Head of caudate nucleus (tissue), 42 donors: ENCODE measurements around the gene SLC25A45.
A peak's percentile ranks its signal among the peaks of the same experiment; 100 is the strongest.
"Not testable (repeated sequence)": the region's sequence is repeated elsewhere in the genome, so short reads cannot be mapped to it uniquely, and the experiment has no call there.

Experiments
- DNase-seq, 42 donors: peaks; one replicate each; pipeline versions ENCODE4 v3.0.0 to v3.0.0-alpha.2; 2020 to 2021; ENCODE audit warnings: mixed read lengths in 7 of 42
- intact Hi-C: fragments of 100-400 bp; cut with DNase I; formaldehyde crosslinking; loops from one replicate; pipeline ENCODE4 v1.15.0; 2022

SLC25A45 gene

DNA sequence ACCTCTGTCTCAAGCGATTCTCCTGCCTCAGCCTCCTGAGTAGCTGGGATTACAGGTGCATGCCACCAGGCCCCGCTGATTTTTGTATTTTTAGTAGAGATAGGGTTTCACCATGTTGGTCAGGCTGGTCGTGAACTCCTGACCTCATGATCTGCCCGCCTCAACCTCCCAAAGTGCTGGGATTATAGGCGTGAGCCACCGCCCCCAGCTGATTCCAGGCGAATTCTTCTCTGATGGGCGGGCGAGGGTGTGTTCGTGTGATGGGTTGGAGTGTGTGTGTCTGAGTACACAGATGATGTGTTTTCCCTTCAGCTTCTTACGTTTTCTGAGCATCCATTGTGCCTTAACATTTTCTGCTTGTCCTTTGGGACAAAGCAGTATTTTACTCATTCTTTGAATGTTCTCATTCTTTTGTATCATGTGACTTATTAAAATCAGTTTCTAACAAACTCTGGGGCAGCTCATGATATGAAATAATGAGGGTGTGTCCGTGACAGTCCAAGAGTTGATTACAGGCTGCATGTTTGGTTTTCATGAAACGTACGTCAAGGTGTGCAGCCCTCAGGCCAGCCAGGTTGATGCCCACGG is 30.7 kb upstream of the SLC25A45 start:
- intact Hi-C loops = not testable (repeated sequence)

DNA sequence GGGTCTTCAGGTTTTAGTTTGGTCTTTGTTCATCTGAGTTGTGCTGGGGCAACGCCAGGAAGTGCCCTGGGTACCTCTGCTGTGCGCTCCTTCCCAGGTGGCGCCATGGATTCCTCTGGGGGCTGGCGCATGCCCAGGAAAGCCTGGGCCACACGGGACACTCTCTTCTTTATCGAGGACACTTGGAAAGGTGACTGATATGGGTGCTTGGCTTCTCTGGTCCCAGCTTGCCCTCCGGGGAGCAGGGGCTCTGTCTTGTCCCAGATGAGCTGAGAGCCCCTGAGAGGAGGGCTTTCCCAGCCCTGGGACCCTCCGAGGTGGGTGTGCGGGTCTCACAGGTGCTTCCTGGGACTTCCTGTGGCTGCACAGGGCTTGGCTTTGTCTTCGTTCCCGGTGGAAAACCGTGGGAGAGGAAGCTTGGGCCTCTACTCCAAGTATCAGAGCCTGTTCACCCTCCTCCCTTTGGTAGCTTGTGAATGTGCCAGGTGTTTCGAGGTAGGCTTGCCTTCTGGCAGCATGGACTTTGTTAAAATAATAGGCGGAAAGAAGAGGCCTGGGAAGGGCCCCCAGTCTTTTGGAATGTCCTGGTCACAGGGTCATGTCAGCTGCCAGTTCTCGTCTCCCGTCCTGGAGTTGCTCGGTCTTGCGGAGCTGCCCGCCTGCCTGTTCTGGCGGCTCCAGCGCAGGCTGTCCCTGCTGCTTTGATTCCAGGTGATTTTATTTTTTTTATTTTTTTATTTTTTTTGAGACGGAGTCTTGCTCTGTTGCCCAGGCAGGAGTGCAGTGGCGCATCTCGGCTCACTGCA is 30.0 kb upstream of the SLC25A45 start:
- intact Hi-C loops = no loop called here
- DNase-seq = peak in 6 of 42 donors; percentile 16 to 32 (median 22)

More for the DNA sequence above, 30.7 kb upstream of the SLC25A45 start:
- DNase-seq = peak in 12 of 42 donors; percentile 24 to 75 (median 44)

DNA sequence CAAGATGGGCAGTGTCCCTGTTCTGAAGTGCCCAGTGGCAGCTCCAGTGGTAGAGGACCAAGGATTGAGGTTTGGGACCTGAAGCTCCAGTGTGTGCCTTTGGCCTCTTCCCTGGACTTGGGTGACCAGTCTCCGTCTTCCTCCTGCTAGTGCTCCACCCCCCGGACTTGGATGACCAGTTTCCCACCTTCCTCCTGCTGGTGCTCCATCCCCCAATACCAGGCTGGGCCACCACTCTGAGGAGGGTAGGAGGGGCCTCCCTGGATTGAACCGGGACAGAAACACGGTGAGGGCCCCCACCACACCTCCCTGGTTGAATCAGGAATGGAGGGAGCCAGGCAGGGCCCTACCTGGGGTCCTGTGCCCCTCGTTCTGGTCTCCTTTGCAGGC is 29.2 kb upstream of the SLC25A45 start:
- peak in 2 of 42 donors; percentile 9 to 10 for DNase-seq
- intact Hi-C loops = no loop called here

DNA sequence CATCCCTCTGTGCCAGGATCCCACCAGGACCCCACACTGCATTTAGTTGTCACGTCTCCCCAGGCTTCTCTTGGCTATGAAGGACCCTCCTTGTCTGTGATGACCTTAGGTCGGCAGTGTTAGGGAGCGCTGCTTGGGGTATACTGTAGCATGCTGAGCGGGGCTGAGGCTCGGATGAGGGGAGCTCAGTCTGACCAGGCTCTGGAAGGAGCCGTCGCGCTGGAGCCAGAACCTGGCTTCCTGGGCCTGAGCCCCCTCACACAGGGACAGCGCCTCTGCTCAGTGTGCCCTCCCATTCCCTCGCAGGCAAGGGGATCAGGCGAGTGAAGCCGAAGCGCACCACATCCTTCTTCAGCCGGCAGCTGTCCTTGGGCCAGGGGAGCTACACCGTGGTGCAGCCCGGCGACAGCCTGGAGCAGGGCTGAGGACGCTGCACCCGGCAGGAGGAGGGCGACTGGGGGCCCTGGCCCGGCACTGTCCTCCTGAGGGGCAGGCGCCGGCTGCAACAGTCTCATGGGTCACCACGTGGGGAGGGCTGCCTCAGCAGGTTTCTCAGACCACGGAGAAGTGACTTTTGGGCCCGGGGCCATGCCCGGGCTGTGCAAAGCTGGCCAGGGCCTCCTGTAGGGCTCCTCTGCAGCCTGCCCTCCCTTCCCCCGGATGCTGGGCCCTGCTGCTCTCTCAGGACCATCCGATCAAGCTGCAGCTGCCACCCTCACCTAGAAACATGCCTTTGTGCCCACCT is 28.7 kb upstream of the SLC25A45 start:
- peak in 2 of 42 donors; percentile 18 to 20 for DNase-seq

DNA sequence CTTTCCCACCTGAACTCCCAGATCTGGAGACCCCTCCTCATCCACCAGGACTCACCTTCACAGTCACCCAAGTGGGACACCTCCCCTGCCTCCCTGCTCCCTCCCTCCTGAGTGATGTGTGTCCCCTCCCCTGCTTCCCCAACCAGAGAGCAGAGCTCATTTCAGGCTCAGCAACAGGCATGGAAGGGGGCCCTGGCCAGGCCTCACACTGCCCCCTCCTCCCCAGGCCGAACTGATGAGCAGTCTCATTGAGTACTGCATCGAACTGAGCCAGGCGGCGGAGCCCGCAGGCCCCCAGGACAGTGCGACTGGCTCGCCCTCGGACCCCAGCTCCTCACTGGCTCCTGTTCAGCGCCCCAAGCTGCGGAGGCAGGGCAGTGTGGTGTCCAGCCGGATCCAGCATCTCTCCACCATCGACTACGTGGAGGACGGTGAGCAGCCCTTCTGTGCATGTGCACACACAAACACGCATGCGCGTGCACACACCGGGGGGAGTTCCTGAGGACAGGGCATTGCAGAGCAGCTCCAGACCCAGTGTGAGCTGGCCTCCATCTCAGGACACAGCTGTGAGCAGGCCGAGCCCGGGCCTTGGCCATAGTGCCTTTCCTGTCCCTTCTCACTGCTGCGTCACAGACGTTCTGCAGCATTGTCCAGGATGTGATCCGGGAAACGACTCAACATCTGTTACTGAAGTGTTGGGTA is 22.3 kb upstream of the SLC25A45 start:
- DNase-seq = no peak
- intact Hi-C loops = no loop called here

More for the DNA sequence above, 28.7 kb upstream of the SLC25A45 start:
- intact Hi-C loops = no loop called here

DNA sequence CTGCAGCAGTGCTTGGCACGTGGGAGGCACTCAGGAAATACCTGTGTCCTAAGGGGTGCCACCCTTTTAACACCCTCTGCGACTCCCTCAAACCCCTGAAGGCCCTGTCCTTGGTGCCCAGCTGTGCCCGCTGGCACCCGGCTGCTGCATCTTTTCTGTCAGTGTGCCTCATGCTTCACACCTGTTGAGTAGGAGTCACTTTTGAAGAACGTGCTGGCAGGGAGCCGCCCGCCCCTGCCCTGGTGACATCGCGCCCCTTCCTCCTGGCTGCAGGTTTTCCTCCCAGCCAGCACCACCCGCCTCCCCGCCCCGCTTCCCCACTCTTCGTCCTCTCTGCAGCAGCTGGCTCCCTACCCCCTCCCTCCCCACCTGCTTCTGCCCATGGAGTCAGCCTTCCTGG is 21.8 kb upstream of the SLC25A45 start:
- DNase-seq = no peak
- intact Hi-C loops = no loop called here

DNA sequence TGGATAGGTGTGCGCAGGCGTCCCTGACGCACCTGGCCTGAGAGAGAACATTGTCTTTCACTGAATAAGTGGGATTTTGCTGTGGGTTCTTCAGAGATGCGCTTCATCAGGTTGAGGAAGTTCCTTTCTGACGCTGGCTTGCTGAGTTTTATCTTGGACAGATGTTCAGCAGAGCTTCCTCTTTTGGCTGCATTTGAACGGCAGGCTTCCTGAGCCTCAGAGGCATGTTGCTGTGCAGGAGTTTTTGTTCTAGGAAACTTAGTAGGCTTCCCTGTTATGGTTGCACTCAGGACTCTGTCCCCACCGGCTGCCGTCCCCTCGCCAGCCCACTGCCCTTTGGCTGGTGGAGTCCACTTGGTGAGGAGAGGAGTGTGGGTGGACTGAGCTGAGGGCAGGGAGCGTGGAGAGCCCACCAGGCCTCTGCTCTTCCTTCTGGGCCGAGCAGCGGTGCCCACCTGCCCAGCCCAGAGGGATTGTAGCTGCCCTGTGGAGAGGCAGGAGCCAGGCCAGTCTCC is 21.2 kb upstream of the SLC25A45 start:
- intact Hi-C loops = no loop called here
- no peak for DNase-seq

DNA sequence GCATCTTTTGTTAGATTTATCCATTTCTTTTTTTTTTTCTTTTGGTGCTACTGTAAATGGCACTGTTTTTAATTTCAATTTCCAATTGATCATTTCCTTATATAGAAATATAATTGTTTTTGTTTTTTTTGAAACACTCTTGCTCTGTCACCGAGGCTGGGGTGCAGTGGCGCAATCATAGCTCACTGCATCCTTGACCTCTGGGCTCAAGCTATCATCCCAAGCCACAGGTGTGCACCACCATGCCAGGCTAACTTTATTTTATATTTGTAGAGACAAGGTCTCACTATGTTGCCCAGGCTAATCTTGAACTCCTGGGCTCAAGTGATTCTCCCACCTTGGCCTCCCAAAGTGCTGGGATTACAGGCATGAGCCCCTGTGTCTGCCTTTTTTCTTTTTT is 20.3 kb upstream of the SLC25A45 start:
- intact Hi-C loops = no loop called here

DNA sequence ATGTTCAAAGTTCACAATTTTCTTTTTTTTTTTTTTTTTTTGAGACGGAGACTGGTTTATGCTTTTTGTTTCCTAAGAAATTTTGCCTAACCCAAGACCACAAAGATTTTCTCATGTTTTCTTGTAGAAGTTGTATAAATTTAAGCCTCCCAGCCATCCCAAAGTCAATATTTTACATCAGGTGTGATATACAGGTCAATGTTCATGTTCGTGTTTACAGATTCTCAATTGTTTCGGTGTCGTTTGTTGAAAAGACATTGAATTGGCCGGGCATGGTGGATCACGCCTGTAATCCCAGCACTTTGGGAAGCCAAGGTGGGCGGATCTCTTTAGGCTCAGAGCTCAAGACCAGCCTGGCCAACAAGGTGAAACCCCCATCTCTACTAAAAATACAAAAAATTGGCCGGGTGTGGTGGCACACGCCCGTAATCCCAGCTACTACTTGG is 19.4 kb upstream of the SLC25A45 start:
- DNase-seq = no peak
- intact Hi-C loops = no loop called here

More for the DNA sequence above, 20.3 kb upstream of the SLC25A45 start:
- no peak for DNase-seq

DNA sequence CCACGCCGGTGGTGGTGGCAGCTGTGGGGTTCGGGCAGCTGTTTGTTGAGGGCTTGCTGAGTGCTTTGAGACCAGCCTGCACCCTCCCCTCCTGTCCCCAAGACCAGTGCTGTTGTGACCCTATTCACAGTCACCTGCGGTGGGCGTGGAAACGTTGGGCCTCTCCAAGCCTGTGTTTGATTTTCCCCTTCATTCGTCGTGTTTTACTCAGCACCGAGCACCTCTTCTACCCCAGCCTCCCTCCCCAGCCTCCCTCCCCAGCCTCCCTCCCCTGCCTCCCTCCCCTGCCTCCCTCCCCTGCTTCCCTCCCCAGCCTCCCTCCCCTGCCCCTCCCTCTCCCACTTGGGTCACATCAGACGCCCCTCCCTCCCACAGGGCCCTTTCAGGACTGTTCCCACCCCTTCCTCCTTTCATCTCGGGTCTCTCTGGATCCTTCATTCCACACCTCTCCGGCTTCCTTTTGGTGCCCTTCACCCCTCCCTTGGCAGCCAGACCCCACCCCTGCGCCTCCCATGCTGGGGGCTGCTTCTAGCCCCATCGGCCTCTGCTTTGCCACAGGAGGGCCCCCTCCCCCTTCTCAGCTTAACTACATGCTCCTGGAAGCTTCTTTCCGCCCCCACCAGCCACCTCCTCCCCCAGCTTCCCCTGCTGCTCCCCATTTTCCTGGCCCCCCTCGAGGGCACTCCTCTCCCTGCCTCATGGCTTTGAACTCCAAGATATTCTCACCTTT is 18.8 kb upstream of the SLC25A45 start:
- intact Hi-C loops = no loop called here
- peak in 4 of 42 donors; percentile 34 to 53 (median 46) for DNase-seq

DNA sequence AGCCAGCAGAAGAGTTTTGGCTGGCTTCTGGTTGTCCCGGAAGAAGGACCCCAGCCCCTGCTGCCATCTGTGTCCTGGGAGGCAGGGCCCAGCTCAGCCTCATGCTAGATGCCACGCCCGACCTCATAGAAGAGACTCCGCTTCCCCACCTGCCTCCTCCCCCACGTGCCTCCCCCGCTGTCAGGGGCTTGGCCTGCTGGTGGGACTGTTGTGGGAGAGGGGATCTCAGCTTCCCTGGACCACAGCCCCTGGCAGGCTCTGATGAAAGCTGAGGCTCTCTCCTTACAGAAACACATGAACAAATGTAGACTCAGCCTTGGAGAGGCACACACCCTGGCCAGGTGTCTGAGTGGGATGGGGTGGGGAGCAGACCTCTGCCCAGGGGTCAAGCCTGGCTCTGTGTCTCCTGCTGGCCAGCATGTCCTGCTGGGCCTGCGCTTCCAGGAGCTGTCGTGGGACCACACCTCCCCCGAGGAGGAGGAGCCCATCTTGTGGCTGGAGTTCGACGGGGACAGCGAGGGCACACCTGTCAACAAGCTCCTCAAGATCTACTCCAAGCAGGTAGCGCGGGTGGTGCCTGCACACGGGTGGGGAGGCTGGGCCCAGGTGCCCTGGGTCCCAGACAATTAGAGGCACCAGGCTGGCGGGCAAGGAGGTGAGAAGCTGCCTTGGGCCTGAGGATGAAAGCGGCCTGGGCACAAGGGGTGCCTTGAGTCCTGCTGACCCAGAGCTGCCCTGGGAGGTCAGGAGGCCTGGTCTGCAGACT is 18.0 kb upstream of the SLC25A45 start:
- intact Hi-C loops = no loop called here
- DNase-seq = no peak

DNA sequence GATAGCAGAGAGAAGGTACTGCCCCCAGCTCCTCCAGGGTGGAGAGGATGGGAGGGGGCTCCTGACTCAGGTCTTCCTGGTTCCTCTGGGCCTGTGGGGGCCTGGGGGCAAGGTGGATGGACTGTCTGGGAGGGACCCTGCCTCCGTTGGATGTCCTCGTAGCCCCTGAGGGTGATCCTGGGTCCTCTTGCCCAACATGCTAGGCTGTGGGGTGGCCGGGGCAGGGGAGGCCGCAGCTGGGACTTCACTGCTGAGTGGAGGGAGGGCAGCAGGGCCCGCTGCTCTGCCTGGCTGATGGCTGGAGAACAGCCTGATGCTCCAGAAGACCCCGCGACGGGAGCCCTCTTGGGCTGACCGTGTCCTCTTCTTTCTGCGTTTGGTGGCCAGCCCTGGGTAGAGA is 17.4 kb upstream of the SLC25A45 start:
- DNase-seq = no peak
- intact Hi-C loops = no loop called here

DNA sequence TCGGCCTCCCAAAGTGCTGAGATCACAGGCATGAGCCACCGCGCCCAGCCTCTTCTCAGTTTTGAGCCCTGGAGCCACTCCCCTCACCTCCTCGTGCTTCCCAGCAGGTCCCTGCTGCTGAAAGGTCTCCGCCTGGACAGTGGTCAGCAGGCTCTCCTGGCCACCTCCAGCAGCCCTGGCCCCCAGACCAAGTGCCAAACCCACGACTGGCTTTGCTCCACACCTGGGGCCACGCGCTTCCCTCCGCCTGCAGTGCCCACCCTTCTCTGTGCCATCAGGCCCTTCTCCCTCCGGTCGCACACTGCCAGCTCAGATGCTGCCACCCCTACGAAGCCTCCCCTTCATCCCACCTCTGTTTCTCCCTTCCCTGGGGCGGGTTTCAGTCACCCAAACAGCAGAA is 16.8 kb upstream of the SLC25A45 start:
- DNase-seq = no peak
- intact Hi-C loops = no loop called here

DNA sequence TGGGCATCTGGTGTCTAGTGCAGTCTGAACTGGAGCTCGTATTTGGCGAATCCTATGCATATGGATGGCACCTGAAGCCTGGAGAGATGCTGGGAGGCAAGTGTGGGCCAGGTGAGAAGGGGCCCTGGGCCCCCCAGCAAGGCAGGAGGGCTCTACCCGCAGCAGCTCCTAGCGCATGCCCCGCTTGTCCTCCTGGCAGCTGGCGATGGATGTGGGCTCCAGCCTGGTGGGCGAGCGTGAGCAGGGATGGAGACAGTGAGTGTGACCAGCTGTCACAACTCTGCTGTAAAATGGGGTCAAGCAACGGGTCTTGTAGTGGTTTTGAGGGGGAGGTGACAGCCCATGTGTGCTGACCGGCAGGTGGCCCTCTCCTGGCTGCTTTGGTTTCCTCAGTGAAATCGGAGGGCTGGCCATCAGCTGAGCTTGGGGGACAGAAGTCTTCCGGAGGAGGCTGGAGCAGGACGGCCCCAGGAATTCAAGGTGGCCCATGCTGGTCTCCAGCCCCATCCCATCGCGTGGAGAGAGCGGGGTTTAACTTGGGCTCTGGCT is 16.0 kb upstream of the SLC25A45 start:
- DNase-seq = no peak

DNA sequence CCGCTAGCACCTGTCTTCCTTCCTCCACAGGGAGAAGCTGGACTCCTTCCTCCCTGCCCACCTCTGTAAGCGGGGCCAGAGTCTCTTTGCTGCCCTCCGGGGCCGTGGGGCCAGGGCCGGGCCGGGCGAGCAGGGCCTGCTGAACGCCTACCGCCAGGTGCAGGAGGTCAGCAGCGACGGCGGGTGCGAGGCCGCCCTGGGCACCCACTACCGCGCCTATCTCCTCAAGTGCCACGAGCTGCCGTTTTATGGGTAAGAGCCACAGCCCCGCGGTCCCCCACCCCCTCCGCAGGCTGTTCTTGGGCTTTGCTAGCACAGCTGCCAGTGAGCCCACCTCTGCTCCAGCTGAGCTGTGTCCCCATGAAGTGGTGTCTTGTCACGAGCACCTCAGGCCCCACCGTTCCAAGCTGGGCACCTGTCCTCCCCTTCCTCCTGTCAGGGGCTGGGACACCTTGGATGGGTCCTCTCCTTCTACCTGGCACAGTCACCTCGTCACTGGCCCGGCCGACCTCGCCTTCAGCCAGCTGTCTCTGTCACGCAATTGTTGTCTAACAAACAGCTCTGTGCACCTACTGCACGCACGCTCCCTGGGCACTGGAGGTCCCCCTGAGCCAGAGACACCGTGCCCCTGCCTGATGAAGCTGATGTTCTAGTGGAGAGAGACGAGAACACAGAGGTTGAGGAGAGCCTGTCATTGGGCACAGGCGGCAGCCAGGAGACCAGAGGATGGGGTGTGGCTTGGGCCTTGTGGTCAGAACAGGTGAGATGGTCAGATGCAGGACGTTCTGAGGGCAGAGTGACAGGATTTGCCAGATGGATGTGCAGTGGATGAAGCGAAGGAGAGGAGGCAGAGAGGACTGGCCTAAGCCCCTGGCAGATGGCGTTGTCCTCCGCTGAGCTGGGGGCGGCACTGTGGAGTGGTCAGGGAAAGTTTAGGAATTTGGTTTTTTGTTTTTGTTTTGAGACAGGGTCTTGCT is 14.6 kb upstream of the SLC25A45 start:
- intact Hi-C loops = no loop called here
- DNase-seq = no peak

More for the DNA sequence above, 16.0 kb upstream of the SLC25A45 start:
- intact Hi-C loops = no loop called here

DNA sequence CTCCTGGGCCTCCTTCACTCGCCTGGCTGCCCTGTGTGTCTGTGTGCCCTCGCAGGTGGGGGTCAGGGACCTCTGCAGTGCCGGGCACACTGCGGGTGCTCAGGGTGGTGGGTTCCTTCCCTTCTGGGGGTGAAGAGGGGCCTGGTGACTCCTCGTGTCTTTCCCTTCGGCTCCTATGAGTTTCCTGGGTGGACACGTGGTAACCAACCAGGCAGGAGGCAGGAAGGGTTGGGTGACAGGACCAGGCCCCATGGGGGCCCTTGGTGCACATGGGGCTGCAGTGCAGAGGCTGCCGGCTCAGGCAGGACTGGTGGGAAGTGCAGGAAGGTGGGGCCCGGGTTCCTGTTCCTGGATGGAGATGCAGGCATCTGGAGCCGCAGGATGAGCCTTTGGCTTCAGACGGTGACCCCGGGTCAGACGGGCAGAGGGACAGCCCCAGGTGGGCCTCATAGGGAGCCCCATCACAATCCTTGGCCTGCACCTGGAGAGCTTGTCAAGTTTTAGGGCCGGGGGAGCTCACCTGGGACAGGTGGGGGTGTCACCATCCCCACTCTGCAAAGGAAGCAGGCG is 13.6 kb upstream of the SLC25A45 start:
- intact Hi-C loops = no loop called here
- no peak for DNase-seq
